Measurements from ENCODE around the gene SPTLC1.

SPTLC1 gene

GRCh38 chr9:92033991-92034390, 81.2 kb downstream of the SPTLC1 start:
- Histone ChIP-seq H3K4me2 (ENCODE audit: low read length) (no peak overlapping the region), H3K9me3 (ENCODE audit: insufficient read depth, low read length) (no peaks in the 10 kb centered on the region), H4K20me1 (ENCODE audit: insufficient read depth, low read length) (no peaks in the 10 kb centered on the region), H3K36me3 (replicated peaks; ENCODE audit: low read depth, low read length) (peaks cover 40% of the 10 kb centered on the region), H3K79me2 (ENCODE audit: low read length) (no peaks in the 10 kb centered on the region), H3K4me1 (ENCODE audit: low read length) (peaks cover 12% of the 10 kb centered on the region), H2AFZ (ENCODE audit: low read depth, low read length) (no peak overlapping the region), H3K27ac (ENCODE audit: low read length) (no peak overlapping the region), H3K27me3 (ENCODE audit: low read depth, low read length) (no peaks in the 10 kb centered on the region), H3K4me3 (ENCODE audit: low read length) (no peak overlapping the region), H3K9ac (ENCODE audit: low read length) (no peak overlapping the region)
- no peak for TF ChIP-seq EZH2phosphoT487 (IDR thresholded peaks at IDR 0.05; ENCODE audit: low read depth)
- no peak for TF ChIP-seq CTCF (IDR thresholded peaks at IDR 0.05; ENCODE audit: low read depth, low read length)

- H3K27me3 ChIP-seq (ENCODE audit: low read depth, low read length) = no peaks in the 10 kb centered on the region
- H3K79me2 ChIP-seq (ENCODE audit: low read length) = no peaks in the 10 kb centered on the region
- H3K9ac ChIP-seq (ENCODE audit: low read length) = no peak overlapping the region
- H3K27ac ChIP-seq (ENCODE audit: low read length) = no peak overlapping the region
- peaks cover 40% of the 10 kb centered on the region for H3K36me3 ChIP-seq (replicated peaks; ENCODE audit: low read depth, low read length)
- no peak overlapping the region for H3K4me3 ChIP-seq (ENCODE audit: low read length)
- H3K4me2 ChIP-seq (ENCODE audit: low read length) = no peak overlapping the region
- H3K9me3 ChIP-seq (ENCODE audit: insufficient read depth, low read length) = no peaks in the 10 kb centered on the region
- no peaks in the 10 kb centered on the region for H4K20me1 ChIP-seq (ENCODE audit: insufficient read depth, low read length)
- H2AFZ ChIP-seq (ENCODE audit: low read depth, low read length) = no peak overlapping the region
- TF ChIP-seq EZH2phosphoT487 (IDR thresholded peaks at IDR 0.05; ENCODE audit: low read depth) (no peak), CTCF (IDR thresholded peaks at IDR 0.05; ENCODE audit: low read depth, low read length) (no peak)
- H3K4me1 ChIP-seq (ENCODE audit: low read length) = peaks cover 12% of the 10 kb centered on the region
These were observed 81.9 kb downstream of the SPTLC1 start for GRCh38 chr9:92033307-92033706.

- Histone ChIP-seq H3K4me3 (ENCODE audit: low read length) (no peak overlapping the region), H3K36me3 (replicated peaks; ENCODE audit: low read depth, low read length) (peaks cover 40% of the 10 kb centered on the region), H3K79me2 (ENCODE audit: low read length) (no peaks in the 10 kb centered on the region), H3K9ac (ENCODE audit: low read length) (no peak overlapping the region), H3K27ac (ENCODE audit: low read length) (no peak overlapping the region), H3K4me1 (ENCODE audit: low read length) (peaks cover 12% of the 10 kb centered on the region), H3K9me3 (ENCODE audit: insufficient read depth, low read length) (no peaks in the 10 kb centered on the region), H4K20me1 (ENCODE audit: insufficient read depth, low read length) (no peaks in the 10 kb centered on the region), H3K27me3 (ENCODE audit: low read depth, low read length) (no peaks in the 10 kb centered on the region), H2AFZ (ENCODE audit: low read depth, low read length) (no peak overlapping the region), H3K4me2 (ENCODE audit: low read length) (no peak overlapping the region)
- TF ChIP-seq EZH2phosphoT487 (IDR thresholded peaks at IDR 0.05; ENCODE audit: low read depth) = no peak
- no peak for TF ChIP-seq CTCF (IDR thresholded peaks at IDR 0.05; ENCODE audit: low read depth, low read length)
These were observed 82.3 kb downstream of the SPTLC1 start for GRCh38 chr9:92032891-92033290.

- Histone ChIP-seq H3K9ac (ENCODE audit: low read length) (no peak overlapping the region), H3K27ac (ENCODE audit: low read length) (0 out of 2 replicates have a peak overlapping the region, but pooled peaks have one; percentile 15), H3K79me2 (ENCODE audit: low read length) (no peaks in the 10 kb centered on the region), H3K9me3 (ENCODE audit: insufficient read depth, low read length) (no peaks in the 10 kb centered on the region), H4K20me1 (ENCODE audit: insufficient read depth, low read length) (no peaks in the 10 kb centered on the region), H2AFZ (ENCODE audit: low read depth, low read length) (no peak overlapping the region), H3K4me1 (ENCODE audit: low read length) (peaks cover 12% of the 10 kb centered on the region), H3K36me3 (replicated peaks; ENCODE audit: low read depth, low read length) (peaks cover 29% of the 10 kb centered on the region), H3K4me2 (ENCODE audit: low read length) (peak overlapping the region; percentile 4; the same call in 1 of the 2 replicates), H3K4me3 (ENCODE audit: low read length) (no peak overlapping the region), H3K27me3 (ENCODE audit: low read depth, low read length) (no peaks in the 10 kb centered on the region)
- TF ChIP-seq CTCF (IDR thresholded peaks at IDR 0.05; ENCODE audit: low read depth, low read length) = no peak
- TF ChIP-seq EZH2phosphoT487 (IDR thresholded peaks at IDR 0.05; ENCODE audit: low read depth) = no peak
These were observed 84.8 kb downstream of the SPTLC1 start for GRCh38 chr9:92030367-92030766.

Data from OCI-LY3 (cell line).